PC-3 (cell line): ENCODE results near the gene DTNBP1.

ENCODE experiments used
- EZH2phosphoT487 ChIP-seq: fragments of 300-600 bp; sonication (generic); IDR thresholded peaks from 2 replicates; pipeline ENCODE4 v1.6.1; 2018; ENCODE audit warnings: mild to moderate bottlenecking, antibody characterized with exemption, low read length, borderline replicate concordance
- TF ChIP-seq, protein P1 (sequence below): fragments of 300-600 bp; sonication (generic); conservative IDR thresholded peaks from 2 replicates; pipeline ENCODE4 v1.5.1; 2017; ENCODE audit warnings: antibody characterized with exemption, low read depth, mild to moderate bottlenecking, low read length

DNA sequence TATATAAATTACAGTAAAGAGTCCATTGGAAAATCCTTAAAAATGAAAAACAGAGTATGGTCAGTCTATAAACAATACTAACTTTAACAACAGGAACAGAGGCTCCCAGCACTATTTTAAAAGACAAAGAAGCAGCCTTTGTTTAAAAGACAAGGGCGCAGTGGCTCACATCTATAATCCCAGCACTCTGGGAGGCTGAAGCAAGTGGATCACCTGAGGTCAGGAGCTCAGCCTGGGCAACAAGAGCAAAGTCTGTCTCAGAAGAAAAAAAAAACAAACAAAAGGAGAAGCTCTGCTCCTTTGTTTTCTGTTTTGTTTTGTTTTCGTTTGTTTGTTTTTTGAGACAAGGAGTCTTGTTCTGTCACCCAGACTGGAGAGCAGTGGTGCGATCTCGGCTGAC is 89.4 kb downstream of the DTNBP1 start:
- TF ChIP-seq EZH2phosphoT487: no peak
- TF ChIP-seq, protein P1, sequence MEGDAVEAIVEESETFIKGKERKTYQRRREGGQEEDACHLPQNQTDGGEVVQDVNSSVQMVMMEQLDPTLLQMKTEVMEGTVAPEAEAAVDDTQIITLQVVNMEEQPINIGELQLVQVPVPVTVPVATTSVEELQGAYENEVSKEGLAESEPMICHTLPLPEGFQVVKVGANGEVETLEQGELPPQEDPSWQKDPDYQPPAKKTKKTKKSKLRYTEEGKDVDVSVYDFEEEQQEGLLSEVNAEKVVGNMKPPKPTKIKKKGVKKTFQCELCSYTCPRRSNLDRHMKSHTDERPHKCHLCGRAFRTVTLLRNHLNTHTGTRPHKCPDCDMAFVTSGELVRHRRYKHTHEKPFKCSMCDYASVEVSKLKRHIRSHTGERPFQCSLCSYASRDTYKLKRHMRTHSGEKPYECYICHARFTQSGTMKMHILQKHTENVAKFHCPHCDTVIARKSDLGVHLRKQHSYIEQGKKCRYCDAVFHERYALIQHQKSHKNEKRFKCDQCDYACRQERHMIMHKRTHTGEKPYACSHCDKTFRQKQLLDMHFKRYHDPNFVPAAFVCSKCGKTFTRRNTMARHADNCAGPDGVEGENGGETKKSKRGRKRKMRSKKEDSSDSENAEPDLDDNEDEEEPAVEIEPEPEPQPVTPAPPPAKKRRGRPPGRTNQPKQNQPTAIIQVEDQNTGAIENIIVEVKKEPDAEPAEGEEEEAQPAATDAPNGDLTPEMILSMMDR: no peak
